GM23338 (cell line): ENCODE results near the gene HMGCLL1. TPM values are rescaled to one million over a fixed set of nuclear protein-coding genes. Genes with fewer than 3 reads are reported as not detected.

Experiments used
- ATAC-seq: fragments of 200-7000 bp; cut with Tn5 transposase; 3 replicates; pipeline ENCODE4 v1.9.1; 2020
- DNase-seq: peaks from one replicate; pipeline ENCODE4 v3.0.0-alpha.2; 2015; ENCODE audit warnings: low spot score
- H2AFZ ChIP-seq: fragments of 200-600 bp; sonication (generic); 2 replicates; pipeline ENCODE4 v1.8.0; 2016; ENCODE audit warnings: antibody characterized with exemption, mild to moderate bottlenecking, moderate library complexity
- H3F3A ChIP-seq: fragments of 200-600 bp; sonication (generic); replicated peaks from 2 replicates; pipeline ENCODE4 v1.8.0; 2017; ENCODE audit warnings: antibody characterized with exemption, mixed run types, low read depth
- H3K27ac ChIP-seq: fragments of 200-600 bp; sonication (generic); 2 replicates; pipeline ENCODE4 v1.6.1; 2016; ENCODE audit warnings: low read depth
- H3K27me3 ChIP-seq: fragments of 200-600 bp; sonication (generic); 2 replicates; pipeline ENCODE4 v1.8.0; 2016; ENCODE audit warnings: mild to moderate bottlenecking, mixed run types, moderate library complexity; ENCODE audit not compliant: insufficient read depth
- H3K36me3 ChIP-seq: fragments of 200-600 bp; sonication (generic); 2 replicates; pipeline ENCODE4 v1.8.0; 2016; ENCODE audit warnings: mild to moderate bottlenecking; ENCODE audit not compliant: insufficient read depth
- H3K4me1 ChIP-seq: fragments of 200-600 bp; sonication (generic); 2 replicates; pipeline ENCODE4 v1.8.0; 2016; ENCODE audit warnings: mild to moderate bottlenecking, moderate library complexity; ENCODE audit not compliant: insufficient read depth
- H3K4me2 ChIP-seq: fragments of 200-600 bp; sonication (generic); 2 replicates; pipeline ENCODE4 v1.7.1; 2017; ENCODE audit warnings: mixed run types
- H3K4me3 ChIP-seq: fragments of 200-600 bp; sonication (generic); 2 replicates; pipeline ENCODE4 v1.6.1; 2016; ENCODE audit warnings: mixed run types
- H3K79me2 ChIP-seq: fragments of 200-600 bp; sonication (generic); replicated peaks from 2 replicates; pipeline ENCODE4 v1.8.0; 2017; ENCODE audit warnings: mild to moderate bottlenecking; ENCODE audit not compliant: insufficient read depth
- H3K9me2 ChIP-seq: fragments of 200-600 bp; sonication (generic); 2 replicates; pipeline ENCODE4 v1.8.0; 2017; ENCODE audit not compliant: insufficient read depth
- H4K20me1 ChIP-seq: fragments of 200-600 bp; sonication (generic); replicated peaks from 2 replicates; pipeline ENCODE4 v1.8.0; 2017; ENCODE audit warnings: mild to moderate bottlenecking; ENCODE audit not compliant: insufficient read depth
- H3K27ac Mint-ChIP-seq: 2 replicates; pipeline ENCODE4 v1.8.0; 2020; ENCODE audit warnings: inconsistent platforms, mild to moderate bottlenecking, moderate library complexity, mixed read lengths
- H3K27me3 Mint-ChIP-seq: 3 replicates; pipeline ENCODE4 v1.8.0; 2022; ENCODE audit warnings: low read depth, mild to moderate bottlenecking, moderate library complexity, mixed read lengths, inconsistent platforms; ENCODE audit not compliant: insufficient read depth, poor library complexity
- H3K36me3 Mint-ChIP-seq: 3 replicates; pipeline ENCODE4 v1.8.0; 2021; ENCODE audit warnings: low read depth, mild to moderate bottlenecking, inconsistent platforms, moderate library complexity, mixed read lengths
- H3K4me1 Mint-ChIP-seq: 3 replicates; pipeline ENCODE4 v1.8.0; 2020; ENCODE audit warnings: mild to moderate bottlenecking, inconsistent platforms, mixed read lengths
- H3K4me3 Mint-ChIP-seq: 3 replicates; pipeline ENCODE4 v1.8.0; 2021; ENCODE audit warnings: moderate library complexity, mild to moderate bottlenecking, inconsistent platforms, mixed read lengths
- H3K9me3 Mint-ChIP-seq: 3 replicates; pipeline ENCODE4 v1.8.0; 2020; ENCODE audit warnings: moderate library complexity, mild to moderate bottlenecking, inconsistent platforms, mixed read lengths
- CREB1 ChIP-seq: fragments of 250-450 bp; sonication (Bioruptor Pico); IDR thresholded peaks from 2 replicates; pipeline ENCODE4 v1.5.0; 2020; ENCODE audit warnings: low read depth, mild to moderate bottlenecking, moderate library complexity
- EZH2 ChIP-seq: fragments of 200-600 bp; sonication (generic); IDR thresholded peaks from one replicate; pipeline ENCODE4 v1.8.0; 2017; ENCODE audit warnings: antibody characterized with exemption, mild to moderate bottlenecking, low read depth; ENCODE audit not compliant: unreplicated experiment
- EZH2phosphoT487 ChIP-seq: fragments of 200-600 bp; sonication (generic); IDR thresholded peaks from one replicate; pipeline ENCODE4 v1.8.1; 2018; ENCODE audit warnings: antibody characterized with exemption; ENCODE audit not compliant: unreplicated experiment
- NANOG ChIP-seq: IDR thresholded peaks from 2 replicates; pipeline ENCODE4 v1.6.1; 2016; ENCODE audit warnings: antibody characterized with exemption, borderline replicate concordance
- POLR2AphosphoS5 ChIP-seq: IDR thresholded peaks from 2 replicates; pipeline ENCODE4 v1.6.1; 2016; ENCODE audit warnings: antibody characterized with exemption, low read depth
- STAT1 ChIP-seq: IDR thresholded peaks from one replicate; pipeline ENCODE4 v1.6.1; 2016; ENCODE audit warnings: antibody characterized with exemption; ENCODE audit not compliant: unreplicated experiment
- ZNF331 ChIP-seq: fragments of 250-450 bp; sonication (Bioruptor Pico); IDR thresholded peaks from 2 replicates; pipeline ENCODE4 v1.5.0; 2020; ENCODE audit warnings: low read depth, mild to moderate bottlenecking, moderate library complexity
- polyA plus RNA-seq: library from polyadenylated mRNA; unstranded; fragments of >200 nt; fragmentation: Nextera tagmentation; extraction: Ambion mirVana; gene quantifications from 2 replicates; pipeline ENCODE4 v1.2.1, GENCODE V29; 2016
- total RNA-seq: library from RNA; depleted of rRNA; stranded (reverse); fragments of >200 nt; shearing (Covaris generic); gene quantifications from 2 replicates; pipeline ENCODE4 v1.2.3, GENCODE V29; 2014
- TF ChIP-seq, protein P1 (sequence below): fragments of 250-450 bp; sonication (Bioruptor Pico); IDR thresholded peaks from 2 replicates; pipeline ENCODE4 v1.5.0; 2020; ENCODE audit warnings: mild to moderate bottlenecking, moderate library complexity
- TF ChIP-seq, protein P2 (sequence below), 2 experiments: fragments of 200-600 bp in 1 of 2; sonication (generic) in 1 of 2; conservative IDR thresholded peaks; 2 replicates each; pipeline versions ENCODE4 v1.5.1 to v1.6.1; 2016 to 2017; ENCODE audit warnings: antibody characterized with exemption in 2 of 2, low read depth in 2 of 2, mild to moderate bottlenecking in 2 of 2, moderate library complexity in 1 of 2

The HMGCLL1 gene
- total and polyA plus RNA-seq, 2 experiments from 2014 or later: 0.24 TPM; not detected in 1

DNA sequence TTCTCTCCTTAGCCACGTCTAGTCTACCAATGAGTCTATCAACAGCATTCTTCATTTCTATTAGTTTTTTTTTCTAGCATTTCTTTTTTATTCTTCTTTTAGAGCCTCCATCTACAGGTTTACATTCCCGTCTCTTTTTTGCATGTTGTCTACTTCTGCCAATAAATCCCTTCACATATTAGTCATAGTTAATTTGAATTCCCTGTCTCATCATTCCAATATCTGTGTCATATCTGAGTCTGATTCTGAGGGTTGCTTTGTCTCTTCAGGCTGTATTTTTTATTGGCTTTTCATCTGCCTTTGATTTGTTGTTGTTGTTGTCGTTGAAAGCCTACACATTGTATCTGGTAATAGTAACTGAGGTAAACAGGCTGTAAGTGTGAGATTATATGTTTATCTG lies 104.6 kb downstream of the HMGCLL1 start (continued):
- TF ChIP-seq, protein P1, sequence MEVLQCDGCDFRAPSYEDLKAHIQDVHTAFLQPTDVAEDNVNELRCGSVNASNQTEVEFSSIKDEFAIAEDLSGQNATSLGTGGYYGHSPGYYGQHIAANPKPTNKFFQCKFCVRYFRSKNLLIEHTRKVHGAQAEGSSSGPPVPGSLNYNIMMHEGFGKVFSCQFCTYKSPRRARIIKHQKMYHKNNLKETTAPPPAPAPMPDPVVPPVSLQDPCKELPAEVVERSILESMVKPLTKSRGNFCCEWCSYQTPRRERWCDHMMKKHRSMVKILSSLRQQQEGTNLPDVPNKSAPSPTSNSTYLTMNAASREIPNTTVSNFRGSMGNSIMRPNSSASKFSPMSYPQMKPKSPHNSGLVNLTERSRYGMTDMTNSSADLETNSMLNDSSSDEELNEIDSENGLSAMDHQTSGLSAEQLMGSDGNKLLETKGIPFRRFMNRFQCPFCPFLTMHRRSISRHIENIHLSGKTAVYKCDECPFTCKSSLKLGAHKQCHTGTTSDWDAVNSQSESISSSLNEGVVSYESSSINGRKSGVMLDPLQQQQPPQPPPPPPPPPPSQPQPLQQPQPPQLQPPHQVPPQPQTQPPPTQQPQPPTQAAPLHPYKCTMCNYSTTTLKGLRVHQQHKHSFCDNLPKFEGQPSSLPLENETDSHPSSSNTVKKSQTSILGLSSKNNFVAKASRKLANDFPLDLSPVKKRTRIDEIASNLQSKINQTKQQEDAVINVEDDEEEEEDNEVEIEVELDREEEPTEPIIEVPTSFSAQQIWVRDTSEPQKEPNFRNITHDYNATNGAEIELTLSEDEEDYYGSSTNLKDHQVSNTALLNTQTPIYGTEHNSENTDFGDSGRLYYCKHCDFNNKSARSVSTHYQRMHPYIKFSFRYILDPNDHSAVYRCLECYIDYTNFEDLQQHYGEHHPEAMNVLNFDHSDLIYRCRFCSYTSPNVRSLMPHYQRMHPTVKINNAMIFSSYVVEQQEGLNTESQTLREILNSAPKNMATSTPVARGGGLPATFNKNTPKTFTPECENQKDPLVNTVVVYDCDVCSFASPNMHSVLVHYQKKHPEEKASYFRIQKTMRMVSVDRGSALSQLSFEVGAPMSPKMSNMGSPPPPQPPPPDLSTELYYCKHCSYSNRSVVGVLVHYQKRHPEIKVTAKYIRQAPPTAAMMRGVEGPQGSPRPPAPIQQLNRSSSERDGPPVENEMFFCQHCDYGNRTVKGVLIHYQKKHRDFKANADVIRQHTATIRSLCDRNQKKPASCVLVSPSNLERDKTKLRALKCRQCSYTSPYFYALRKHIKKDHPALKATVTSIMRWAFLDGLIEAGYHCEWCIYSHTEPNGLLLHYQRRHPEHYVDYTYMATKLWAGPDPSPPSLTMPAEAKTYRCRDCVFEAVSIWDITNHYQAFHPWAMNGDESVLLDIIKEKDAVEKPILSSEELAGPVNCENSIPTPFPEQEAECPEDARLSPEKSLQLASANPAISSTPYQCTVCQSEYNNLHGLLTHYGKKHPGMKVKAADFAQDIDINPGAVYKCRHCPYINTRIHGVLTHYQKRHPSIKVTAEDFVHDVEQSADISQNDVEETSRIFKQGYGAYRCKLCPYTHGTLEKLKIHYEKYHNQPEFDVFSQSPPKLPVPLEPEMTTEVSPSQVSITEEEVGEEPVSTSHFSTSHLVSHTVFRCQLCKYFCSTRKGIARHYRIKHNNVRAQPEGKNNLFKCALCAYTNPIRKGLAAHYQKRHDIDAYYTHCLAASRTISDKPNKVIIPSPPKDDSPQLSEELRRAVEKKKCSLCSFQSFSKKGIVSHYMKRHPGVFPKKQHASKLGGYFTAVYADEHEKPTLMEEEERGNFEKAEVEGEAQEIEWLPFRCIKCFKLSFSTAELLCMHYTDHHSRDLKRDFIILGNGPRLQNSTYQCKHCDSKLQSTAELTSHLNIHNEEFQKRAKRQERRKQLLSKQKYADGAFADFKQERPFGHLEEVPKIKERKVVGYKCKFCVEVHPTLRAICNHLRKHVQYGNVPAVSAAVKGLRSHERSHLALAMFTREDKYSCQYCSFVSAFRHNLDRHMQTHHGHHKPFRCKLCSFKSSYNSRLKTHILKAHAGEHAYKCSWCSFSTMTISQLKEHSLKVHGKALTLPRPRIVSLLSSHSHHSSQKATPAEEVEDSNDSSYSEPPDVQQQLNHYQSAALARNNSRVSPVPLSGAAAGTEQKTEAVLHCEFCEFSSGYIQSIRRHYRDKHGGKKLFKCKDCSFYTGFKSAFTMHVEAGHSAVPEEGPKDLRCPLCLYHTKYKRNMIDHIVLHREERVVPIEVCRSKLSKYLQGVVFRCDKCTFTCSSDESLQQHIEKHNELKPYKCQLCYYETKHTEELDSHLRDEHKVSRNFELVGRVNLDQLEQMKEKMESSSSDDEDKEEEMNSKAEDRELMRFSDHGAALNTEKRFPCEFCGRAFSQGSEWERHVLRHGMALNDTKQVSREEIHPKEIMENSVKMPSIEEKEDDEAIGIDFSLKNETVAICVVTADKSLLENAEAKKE (CRISPR knock-in tag): no peak
- TF ChIP-seq, protein P2, sequence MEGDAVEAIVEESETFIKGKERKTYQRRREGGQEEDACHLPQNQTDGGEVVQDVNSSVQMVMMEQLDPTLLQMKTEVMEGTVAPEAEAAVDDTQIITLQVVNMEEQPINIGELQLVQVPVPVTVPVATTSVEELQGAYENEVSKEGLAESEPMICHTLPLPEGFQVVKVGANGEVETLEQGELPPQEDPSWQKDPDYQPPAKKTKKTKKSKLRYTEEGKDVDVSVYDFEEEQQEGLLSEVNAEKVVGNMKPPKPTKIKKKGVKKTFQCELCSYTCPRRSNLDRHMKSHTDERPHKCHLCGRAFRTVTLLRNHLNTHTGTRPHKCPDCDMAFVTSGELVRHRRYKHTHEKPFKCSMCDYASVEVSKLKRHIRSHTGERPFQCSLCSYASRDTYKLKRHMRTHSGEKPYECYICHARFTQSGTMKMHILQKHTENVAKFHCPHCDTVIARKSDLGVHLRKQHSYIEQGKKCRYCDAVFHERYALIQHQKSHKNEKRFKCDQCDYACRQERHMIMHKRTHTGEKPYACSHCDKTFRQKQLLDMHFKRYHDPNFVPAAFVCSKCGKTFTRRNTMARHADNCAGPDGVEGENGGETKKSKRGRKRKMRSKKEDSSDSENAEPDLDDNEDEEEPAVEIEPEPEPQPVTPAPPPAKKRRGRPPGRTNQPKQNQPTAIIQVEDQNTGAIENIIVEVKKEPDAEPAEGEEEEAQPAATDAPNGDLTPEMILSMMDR (conservative IDR thresholded peaks at IDR 0.05; ENCODE audit: low read depth in 2 of 2): no peak
- TF ChIP-seq CREB1 (CRISPR knock-in tag) (no peak), STAT1 (no peak), NANOG (no peak), EZH2phosphoT487 (no peak)

DNA sequence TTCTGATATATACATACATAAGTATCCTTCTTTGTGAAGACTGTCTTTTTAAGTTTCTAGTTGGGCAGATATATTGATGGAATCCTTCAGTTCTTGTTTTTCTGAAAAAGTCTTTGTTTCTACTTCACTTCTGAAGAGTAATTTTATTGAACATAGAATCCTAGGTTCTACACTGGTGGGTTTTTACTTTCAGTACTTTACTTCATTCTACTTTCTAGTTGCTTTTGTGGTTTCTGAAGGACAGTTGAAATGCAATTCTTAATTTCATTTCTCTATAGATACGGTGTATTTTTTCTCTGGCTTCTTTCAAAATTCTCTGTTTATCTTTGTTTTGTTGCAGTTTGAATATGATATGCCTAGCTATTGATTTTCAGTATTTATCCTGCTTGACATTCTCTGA lies 105.3 kb downstream of the HMGCLL1 start:
- Histone ChIP-seq H3K4me3 (no peak overlapping the region), H3F3A (no peaks in the 10 kb centered on the region), H4K20me1 (no peaks in the 10 kb centered on the region), H2AFZ (no peak overlapping the region), H3K36me3 (no peaks in the 10 kb centered on the region), H3K4me1 (no peaks in the 10 kb centered on the region), H3K79me2 (no peaks in the 10 kb centered on the region), H3K4me2 (no peak overlapping the region), H3K27ac (no peak overlapping the region), H3K9me2 (no peaks in the 10 kb centered on the region), H3K27me3 (no peaks in the 10 kb centered on the region)
- peaks cover 4% of the 10 kb centered on the region; the same call in 1 of the 3 replicates for H3K36me3 Mint-ChIP-seq
- H3K27me3 Mint-ChIP-seq: no peaks in the 10 kb centered on the region
- peaks cover 8% of the 10 kb centered on the region; the same call in 2 of the 3 replicates for H3K9me3 Mint-ChIP-seq
- ATAC-seq (no peak), DNase-seq (no peak)
- no peak overlapping the region for H3K4me3 Mint-ChIP-seq
- H3K4me1 Mint-ChIP-seq: no peaks in the 10 kb centered on the region
- H3K27ac Mint-ChIP-seq: no peak overlapping the region
- TF ChIP-seq STAT1 (no peak), EZH2 (no peak), ZNF331 (no peak), POLR2AphosphoS5 (no peak)
- TF ChIP-seq, protein P1 (CRISPR knock-in tag): no peak
